Measurements from ENCODE around the gene KRT36.

The KRT36 gene

GRCh38 chr17:41503202-41503601, 13.5 kb upstream of the KRT36 start:
- Histone ChIP-seq H3K27me3 (ENCODE audit: low read depth) (no peaks in the 10 kb centered on the region), H3K9me3 (no peaks in the 10 kb centered on the region), H3K36me3 (replicated peaks) (no peaks in the 10 kb centered on the region), H3K4me3 (no peak overlapping the region), H3K4me1 (no peaks in the 10 kb centered on the region)
- in situ Hi-C loops (cut with MboI; ENCODE audit: low sequenced_read_pairs) = no loop called here
- DNase-seq (ENCODE audit: low spot score in 2 of 2) = no peak

GRCh38 chr17:41500131-41500911, 10.6 kb upstream of the KRT36 start:
- in situ Hi-C loops (cut with MboI; ENCODE audit: low sequenced_read_pairs) = no loop called here
- Histone ChIP-seq H3K27me3 (ENCODE audit: low read depth) (no peaks in the 10 kb centered on the region), H3K36me3 (replicated peaks) (no peaks in the 10 kb centered on the region), H3K9me3 (no peaks in the 10 kb centered on the region), H3K4me1 (no peaks in the 10 kb centered on the region), H3K4me3 (no peak overlapping the region)
- no peak for DNase-seq (ENCODE audit: low spot score in 2 of 2)

GRCh38 chr17:41499714-41500113, 10.0 kb upstream of the KRT36 start:
- no peak overlapping the region for H3K4me3 ChIP-seq
- no peaks in the 10 kb centered on the region for H3K36me3 ChIP-seq (replicated peaks)
- no peaks in the 10 kb centered on the region for H3K27me3 ChIP-seq (ENCODE audit: low read depth)
- in situ Hi-C loops (cut with MboI; ENCODE audit: low sequenced_read_pairs) = no loop called here
- H3K9me3 ChIP-seq = no peaks in the 10 kb centered on the region
- no peaks in the 10 kb centered on the region for H3K4me1 ChIP-seq
- DNase-seq (ENCODE audit: low spot score in 2 of 2) = no peak

- H3K4me1 ChIP-seq = no peaks in the 10 kb centered on the region
- no peak for DNase-seq (ENCODE audit: low spot score in 2 of 2)
- no peaks in the 10 kb centered on the region for H3K36me3 ChIP-seq (replicated peaks)
- H3K4me3 ChIP-seq = no peak overlapping the region
- no peaks in the 10 kb centered on the region for H3K27me3 ChIP-seq (ENCODE audit: low read depth)
- in situ Hi-C loops (cut with MboI; ENCODE audit: low sequenced_read_pairs) = no loop called here
- no peaks in the 10 kb centered on the region for H3K9me3 ChIP-seq
Measured at GRCh38 chr17:41498276-41498675, 8.6 kb upstream of the KRT36 start.

- no peaks in the 10 kb centered on the region for H3K9me3 ChIP-seq
- H3K4me3 ChIP-seq = no peak overlapping the region
- DNase-seq (ENCODE audit: low spot score in 2 of 2) = peak; percentile 43 to 80
- in situ Hi-C loops (cut with MboI; ENCODE audit: low sequenced_read_pairs) = no loop called here
- no peaks in the 10 kb centered on the region for H3K36me3 ChIP-seq (replicated peaks)
- H3K27me3 ChIP-seq (ENCODE audit: low read depth) = no peaks in the 10 kb centered on the region; the same call in 1 of the 2 replicates
- H3K4me1 ChIP-seq = no peaks in the 10 kb centered on the region
Measured at GRCh38 chr17:41496803-41497484, 7.2 kb upstream of the KRT36 start.

GRCh38 chr17:41494524-41494923, 4.8 kb upstream of the KRT36 start:
- H3K9me3 ChIP-seq = no peaks in the 10 kb centered on the region
- in situ Hi-C loops (cut with MboI; ENCODE audit: low sequenced_read_pairs) = no loop called here
- no peak for DNase-seq (ENCODE audit: low spot score in 2 of 2)
- H3K4me3 ChIP-seq = no peak overlapping the region
- H3K27me3 ChIP-seq (ENCODE audit: low read depth) = peaks cover 13% of the 10 kb centered on the region
- no peaks in the 10 kb centered on the region for H3K4me1 ChIP-seq
- H3K36me3 ChIP-seq (replicated peaks) = no peaks in the 10 kb centered on the region

- Histone ChIP-seq H3K4me1 (no peaks in the 10 kb centered on the region), H3K27me3 (ENCODE audit: low read depth) (peaks cover 15% of the 10 kb centered on the region), H3K9me3 (no peaks in the 10 kb centered on the region), H3K36me3 (replicated peaks) (no peaks in the 10 kb centered on the region), H3K4me3 (no peak overlapping the region)
- DNase-seq (ENCODE audit: low spot score in 2 of 2) = peak; percentile 45 to 86
- in situ Hi-C loops (cut with MboI; ENCODE audit: low sequenced_read_pairs) = no loop called here
Measured at GRCh38 chr17:41492771-41493170, 3.1 kb upstream of the KRT36 start.

- Histone ChIP-seq H3K4me3 (no peak overlapping the region), H3K9me3 (no peaks in the 10 kb centered on the region), H3K27me3 (ENCODE audit: low read depth) (peaks cover 15% of the 10 kb centered on the region), H3K4me1 (no peaks in the 10 kb centered on the region), H3K36me3 (replicated peaks) (no peaks in the 10 kb centered on the region)
- in situ Hi-C loops (cut with MboI; ENCODE audit: low sequenced_read_pairs) = no loop called here
- no peak for DNase-seq (ENCODE audit: low spot score in 2 of 2)
Measured at GRCh38 chr17:41492351-41492750, 2.6 kb upstream of the KRT36 start.

GRCh38 chr17:41491476-41491875, 1.8 kb upstream of the KRT36 start:
- H3K4me3 ChIP-seq = no peak overlapping the region
- H3K9me3 ChIP-seq = no peaks in the 10 kb centered on the region
- H3K4me1 ChIP-seq = no peaks in the 10 kb centered on the region
- peaks cover 15% of the 10 kb centered on the region for H3K27me3 ChIP-seq (ENCODE audit: low read depth)
- in situ Hi-C loops (cut with MboI; ENCODE audit: low sequenced_read_pairs) = no loop called here
- H3K36me3 ChIP-seq (replicated peaks) = no peaks in the 10 kb centered on the region
- DNase-seq (ENCODE audit: low spot score in 2 of 2) = no peak

GRCh38 chr17:41490000-41490990, 585 bp upstream of the KRT36 start:
- H3K36me3 ChIP-seq (replicated peaks) = no peaks in the 10 kb centered on the region
- no peak for DNase-seq (ENCODE audit: low spot score in 2 of 2)
- no peaks in the 10 kb centered on the region for H3K9me3 ChIP-seq
- peaks cover 15% of the 10 kb centered on the region for H3K27me3 ChIP-seq (ENCODE audit: low read depth)
- H3K4me1 ChIP-seq = no peaks in the 10 kb centered on the region
- H3K4me3 ChIP-seq = no peak overlapping the region
- in situ Hi-C loops (cut with MboI; ENCODE audit: low sequenced_read_pairs) = no loop called here

GRCh38 chr17:41486809-41487530, 2.7 kb downstream of the KRT36 start:
- in situ Hi-C loops (cut with MboI; ENCODE audit: low sequenced_read_pairs) = no loop called here
- H3K9me3 ChIP-seq = no peaks in the 10 kb centered on the region
- H3K27me3 ChIP-seq (ENCODE audit: low read depth) = peaks cover 18% of the 10 kb centered on the region
- no peaks in the 10 kb centered on the region for H3K4me1 ChIP-seq
- peak; percentile 3 to 76 for DNase-seq (ENCODE audit: low spot score in 2 of 2)
- H3K36me3 ChIP-seq (replicated peaks) = no peaks in the 10 kb centered on the region
- no peak overlapping the region for H3K4me3 ChIP-seq

GRCh38 chr17:41486316-41486715, 3.4 kb downstream of the KRT36 start:
- Histone ChIP-seq H3K4me3 (no peak overlapping the region), H3K36me3 (replicated peaks) (no peaks in the 10 kb centered on the region), H3K9me3 (no peaks in the 10 kb centered on the region), H3K4me1 (no peaks in the 10 kb centered on the region), H3K27me3 (ENCODE audit: low read depth) (peaks cover 16% of the 10 kb centered on the region)
- DNase-seq (ENCODE audit: low spot score in 2 of 2) = no peak
- in situ Hi-C loops (cut with MboI; ENCODE audit: low sequenced_read_pairs) = no loop called here

Data from HAP-1 (cell line).